HG03066 (cell line): ENCODE measurements around the gene ELFN2.

Experiments
- ATAC-seq: cut with Tn5 transposase; IDR thresholded peaks from one replicate; pipeline ENCODE4 v1.9.1; 2021; ENCODE audit warnings: low read depth; ENCODE audit not compliant: unreplicated experiment

ELFN2 gene

DNA sequence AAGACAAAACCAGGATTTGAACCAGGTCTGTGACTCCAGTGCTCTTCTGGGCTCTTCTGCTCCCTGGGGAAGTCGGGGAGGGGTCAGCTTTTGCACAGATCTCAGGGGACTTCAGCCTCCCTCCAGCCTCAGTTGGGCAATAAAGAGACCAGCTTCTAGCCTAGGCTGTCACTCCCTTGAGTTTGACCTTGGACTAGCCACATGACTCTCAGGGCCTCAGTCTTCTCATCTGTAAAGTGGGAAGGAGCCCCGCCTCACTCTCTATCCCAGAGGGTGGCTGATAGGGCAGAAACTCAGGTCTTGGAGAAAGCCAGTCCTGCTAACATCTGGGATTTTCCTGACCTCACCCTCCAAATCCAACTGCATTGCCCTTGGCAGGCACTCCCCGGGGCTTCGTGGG, 38.7 kb downstream of the ELFN2 start:
- ATAC-seq = no peak

DNA sequence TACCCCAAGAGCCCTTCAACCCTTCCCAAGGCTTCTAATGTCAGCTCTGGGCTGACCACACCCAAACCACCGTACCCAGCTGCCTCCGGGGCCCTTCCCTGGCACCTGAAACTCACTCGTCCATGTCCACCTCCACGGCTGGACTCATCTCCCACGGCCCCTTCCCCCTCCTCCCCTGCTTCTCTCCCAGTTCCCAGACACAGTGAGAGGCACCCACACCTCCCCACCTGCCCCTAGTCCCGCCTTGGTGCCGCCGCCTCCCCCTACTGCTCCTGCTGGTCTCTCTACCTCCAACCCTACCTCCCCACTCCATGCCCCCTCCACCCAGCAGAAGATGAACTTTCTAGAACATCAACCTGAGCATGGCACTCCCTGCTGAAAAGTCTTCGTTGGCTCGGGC, 39.5 kb downstream of the ELFN2 start:
- no peak for ATAC-seq

DNA sequence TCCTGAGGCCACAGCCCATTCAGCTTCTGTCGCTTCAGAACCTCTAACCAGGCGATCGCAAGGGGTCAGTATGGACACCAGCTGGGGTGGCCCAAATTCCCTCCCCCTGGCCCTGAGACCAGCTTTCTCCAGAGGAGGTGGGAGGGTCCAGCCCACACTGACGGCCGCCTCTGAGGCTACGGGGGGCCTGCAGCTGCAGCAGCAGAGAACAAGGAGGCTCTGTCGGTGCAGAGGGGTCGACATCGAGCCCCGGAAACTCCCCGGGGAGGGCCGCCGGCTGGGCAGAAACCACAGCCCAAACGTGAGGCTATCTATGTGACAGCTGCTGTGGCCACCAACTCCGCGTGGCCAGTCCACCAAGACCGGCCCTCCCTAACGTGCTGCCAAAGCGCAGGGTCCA, 40.8 kb downstream of the ELFN2 start:
- no peak for ATAC-seq

DNA sequence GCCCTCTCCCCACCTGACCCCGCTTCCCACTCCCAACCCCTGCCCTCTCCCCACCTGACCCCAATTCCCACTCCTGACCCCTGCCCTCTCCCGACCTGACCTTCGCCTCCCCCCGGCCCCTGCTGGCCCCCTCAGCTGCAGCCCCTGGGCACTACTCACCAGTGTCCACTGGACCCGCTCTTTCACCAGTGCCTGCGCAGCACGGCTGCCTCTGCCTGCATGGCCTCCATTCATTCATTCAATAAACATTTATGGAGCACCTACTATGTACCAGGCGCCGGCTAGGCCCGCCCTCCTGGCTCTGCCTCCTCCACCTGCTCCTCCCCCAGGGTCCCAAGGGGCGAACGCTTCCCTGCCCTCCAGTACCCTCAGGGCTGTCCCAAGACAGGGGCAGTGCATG, 42.6 kb downstream of the ELFN2 start:
- no peak for ATAC-seq

DNA sequence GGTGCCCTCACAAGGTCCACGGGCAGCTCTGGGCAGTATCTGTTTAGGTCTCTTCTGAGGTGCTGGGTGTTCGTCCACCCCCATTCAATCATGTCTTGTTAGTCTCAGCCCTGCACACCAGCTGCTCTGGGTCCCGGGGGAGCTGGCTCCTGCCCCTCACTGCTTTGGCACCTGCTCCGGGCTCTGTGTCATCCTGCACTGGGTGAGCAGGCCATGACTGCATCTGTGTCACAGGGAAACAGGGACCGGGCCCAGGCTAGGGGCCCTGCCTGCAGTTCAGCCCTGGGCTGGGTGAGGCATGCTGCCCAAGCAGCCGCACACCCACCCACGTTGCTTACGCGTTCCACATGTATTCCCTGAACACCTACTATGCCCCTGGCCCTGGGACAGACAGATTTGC, 43.9 kb downstream of the ELFN2 start:
- no peak for ATAC-seq

DNA sequence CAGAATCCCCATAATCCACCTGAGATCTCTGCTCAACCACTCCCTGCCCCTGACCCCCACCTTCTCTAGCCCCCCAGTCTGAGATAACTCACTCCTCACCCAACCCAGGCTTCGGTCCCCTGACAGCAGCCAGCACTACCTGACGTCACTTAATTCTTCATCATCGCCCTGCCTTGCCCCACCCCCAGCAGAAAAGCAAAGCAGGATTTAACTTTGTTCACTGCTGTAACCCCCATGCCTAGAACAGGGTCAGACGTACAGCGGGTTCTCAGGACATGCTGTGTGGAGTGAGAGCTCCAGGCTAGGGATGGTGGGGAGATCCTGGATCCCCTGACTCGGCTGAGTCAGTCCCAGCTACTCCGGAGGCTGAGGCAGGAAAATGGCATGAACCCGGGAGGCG, 45.8 kb downstream of the ELFN2 start:
- ATAC-seq = no peak

DNA sequence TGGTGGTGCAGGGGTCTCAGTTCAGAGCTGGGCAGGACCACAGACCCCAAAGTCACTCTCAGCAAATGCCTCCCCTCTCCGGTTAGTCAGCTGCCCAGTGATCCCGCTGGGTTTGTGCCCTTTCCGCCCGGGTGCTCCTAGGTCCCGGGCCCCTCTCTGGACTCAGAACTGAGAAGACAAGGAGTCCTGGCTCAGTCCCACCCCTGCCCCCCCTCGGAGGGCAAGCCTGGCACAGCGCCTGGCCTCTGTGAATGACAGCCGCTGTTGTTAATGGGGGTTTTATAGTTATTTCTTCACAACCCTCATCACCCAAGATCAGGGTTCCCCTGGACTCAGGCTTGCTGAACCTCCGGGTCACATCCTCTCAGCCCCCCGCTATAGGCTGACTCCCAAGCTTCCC, 47.6 kb downstream of the ELFN2 start:
- ATAC-seq = no peak

DNA sequence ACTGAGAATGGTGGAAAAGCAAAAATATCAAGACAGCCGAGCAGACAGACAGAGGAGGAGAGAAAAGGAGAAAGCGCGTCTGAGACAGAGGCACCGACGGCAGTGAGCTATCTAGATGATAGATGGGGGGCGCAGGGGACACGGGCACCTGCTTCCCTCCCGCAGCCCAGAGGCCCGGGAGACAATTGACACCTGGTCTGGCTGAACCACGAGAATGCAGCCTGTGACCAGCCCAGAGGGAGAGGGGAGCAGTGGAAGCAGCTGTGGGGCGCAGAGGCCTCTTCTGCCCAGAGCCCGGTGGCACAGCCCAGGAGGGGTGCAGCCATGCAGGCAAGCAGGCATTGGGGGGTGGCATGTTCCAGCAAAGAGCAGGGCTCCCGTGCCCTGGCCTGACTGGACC, 48.2 kb downstream of the ELFN2 start:
- no peak for ATAC-seq

DNA sequence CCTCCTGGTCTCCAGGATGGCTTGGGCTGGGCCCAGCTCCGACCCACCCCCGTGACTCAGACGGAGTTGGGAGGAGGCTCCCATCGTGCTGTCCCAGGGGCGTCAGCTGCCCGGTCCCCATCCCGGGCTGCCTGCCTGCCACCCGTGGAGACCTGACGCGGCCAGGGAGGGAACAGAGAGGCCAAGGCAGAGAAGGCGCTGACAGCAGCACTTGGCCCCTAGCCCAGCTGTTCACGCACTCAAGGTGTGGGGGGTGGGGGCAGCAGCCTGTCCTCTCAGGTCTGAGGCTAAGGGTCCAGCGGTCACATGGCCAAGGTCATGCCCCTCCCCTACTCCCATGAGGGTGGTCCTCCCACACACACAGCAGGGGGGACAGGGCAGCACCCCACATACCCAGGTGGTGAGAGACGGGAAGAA, 48.6 kb downstream of the ELFN2 start:
- ATAC-seq = no peak

DNA sequence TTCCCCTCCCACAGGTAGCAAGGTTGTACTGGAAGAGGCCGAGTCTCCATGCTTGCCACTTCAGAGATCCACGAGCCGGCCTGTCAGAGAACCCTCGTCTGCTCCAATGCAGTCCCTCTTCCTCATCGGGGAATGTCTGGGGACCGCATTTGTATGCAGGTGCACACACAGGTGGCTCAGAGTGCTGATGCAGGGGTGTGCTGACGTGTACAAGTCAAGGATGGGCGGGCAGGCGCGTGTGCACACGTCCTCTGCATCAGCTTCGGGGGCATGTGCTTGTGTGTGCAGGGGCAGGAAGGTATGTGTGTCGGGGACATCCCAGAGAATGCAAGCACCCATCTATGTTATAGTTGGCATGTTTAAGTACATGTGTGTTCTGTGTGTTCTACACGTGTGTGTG, 49.4 kb downstream of the ELFN2 start:
- ATAC-seq = no peak

DNA sequence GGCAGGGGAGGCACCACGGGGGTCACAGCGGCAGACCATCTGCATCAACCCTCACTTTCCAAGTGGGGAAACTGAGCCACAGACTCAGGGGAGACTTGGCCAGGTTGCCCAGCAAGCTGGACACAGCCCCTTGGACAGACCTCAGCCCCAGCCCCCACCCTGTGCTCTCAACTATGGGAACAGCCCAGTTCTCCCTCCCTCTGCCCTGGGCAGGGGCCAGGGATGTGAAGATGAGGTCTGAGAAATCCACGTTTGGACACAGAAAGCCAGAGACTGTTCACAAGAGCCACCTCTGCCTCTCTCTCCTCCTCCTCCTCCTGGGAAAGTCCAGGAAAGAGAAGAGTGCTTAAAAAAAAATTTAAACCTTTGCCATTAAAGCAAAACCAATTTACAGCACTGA, 50.1 kb downstream of the ELFN2 start:
- no peak for ATAC-seq

DNA sequence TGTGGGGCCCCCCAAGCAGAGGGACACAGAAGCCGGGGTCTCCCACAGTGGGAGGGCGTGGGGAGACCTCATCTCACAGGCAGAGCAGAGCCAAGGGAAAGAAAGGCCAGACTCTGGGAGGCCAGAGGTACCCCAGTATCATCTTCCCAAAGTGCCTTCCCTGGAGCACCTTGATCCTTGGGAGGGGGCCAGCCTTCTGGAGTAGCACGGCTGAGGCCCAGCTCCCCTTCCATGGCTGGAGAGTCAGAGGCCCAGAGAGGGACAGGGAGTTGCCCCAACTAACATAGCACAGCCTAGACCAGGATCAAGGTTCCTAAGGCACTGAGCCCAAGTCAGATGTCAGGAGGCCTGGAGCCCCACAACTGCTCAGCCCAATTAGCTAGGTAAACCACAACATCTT, 50.6 kb downstream of the ELFN2 start:
- no peak for ATAC-seq

DNA sequence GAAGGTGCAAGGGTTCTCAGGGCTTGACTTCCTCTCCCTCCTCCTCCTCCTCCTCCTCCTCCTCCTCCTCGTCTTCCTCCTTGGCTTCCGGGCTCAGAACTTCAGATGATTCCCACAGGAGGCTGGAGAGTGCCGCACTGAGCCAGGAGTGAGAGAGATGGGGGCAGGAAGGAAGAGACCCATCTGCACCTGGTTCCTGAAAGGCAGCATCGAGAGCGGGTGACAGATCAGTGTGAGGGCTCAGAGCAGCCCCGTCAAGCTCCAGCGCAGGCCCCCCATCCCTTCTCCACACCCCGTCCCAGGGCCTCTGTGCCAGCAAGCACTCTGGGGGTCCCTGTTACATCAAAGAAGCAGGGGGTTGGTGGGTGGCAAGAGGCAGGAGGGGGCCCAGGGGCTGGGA, 51.5 kb downstream of the ELFN2 start:
- ATAC-seq = no peak

DNA sequence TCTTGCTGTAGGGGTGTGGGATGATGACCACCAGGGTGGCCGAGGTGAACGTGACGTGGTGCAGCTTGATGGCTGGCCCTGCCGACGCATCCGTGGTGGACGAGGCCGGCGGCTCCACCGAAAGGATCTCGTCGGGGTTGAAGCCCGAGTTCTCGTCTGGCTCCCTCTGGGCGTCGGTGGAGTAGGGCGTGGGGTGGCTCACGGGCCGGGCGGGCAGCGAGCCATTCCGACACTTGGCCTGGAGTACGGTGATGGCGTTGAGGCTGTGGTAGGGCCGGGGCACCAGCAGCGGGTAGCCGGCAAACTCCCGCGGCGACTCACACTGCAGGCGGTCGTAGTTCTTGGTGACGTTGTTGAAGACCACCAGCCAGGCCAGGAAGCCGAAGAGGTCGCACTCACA, 52.7 kb downstream of the ELFN2 start:
- no peak for ATAC-seq

DNA sequence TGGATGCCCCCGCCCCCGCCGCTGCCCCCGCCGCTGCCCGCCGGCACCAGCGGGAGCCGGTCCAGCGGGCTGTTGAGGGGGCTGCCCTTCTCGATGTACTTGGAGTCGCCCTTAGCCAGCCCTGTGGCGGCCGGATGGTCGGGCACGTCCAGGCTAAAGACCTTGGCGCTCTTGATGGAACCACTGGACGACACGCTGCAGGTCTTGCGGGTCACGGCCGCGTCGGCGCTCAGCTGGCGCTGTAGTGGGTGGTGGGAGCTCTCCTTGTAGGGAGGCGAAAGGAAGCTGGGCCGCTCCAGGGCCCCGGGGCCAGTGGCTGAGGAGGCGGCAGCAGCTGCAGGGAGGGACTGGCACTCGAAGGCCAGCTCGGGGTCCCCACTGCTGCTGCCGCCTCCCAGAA, 53.8 kb downstream of the ELFN2 start:
- ATAC-seq = no peak

DNA sequence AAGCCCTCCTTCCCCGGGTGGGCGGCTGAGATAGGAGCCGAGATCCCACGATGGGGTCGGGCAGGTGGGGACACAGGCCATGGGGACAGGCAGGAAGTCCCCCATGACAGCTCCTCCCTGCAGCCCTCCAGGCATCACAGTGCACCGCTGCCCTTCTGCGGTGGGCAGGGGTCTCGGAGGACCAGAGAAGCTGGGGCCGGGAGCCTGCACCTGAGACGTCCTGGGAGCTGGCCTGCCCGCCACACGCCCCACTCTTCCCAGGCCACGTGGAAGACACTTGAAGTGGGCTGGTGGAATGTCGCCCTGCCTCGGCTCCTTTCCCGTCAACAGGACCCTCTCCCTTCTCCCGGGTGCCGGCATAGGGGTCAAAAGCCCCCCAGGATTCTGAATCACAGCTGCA, 55.4 kb downstream of the ELFN2 start:
- ATAC-seq = no peak

DNA sequence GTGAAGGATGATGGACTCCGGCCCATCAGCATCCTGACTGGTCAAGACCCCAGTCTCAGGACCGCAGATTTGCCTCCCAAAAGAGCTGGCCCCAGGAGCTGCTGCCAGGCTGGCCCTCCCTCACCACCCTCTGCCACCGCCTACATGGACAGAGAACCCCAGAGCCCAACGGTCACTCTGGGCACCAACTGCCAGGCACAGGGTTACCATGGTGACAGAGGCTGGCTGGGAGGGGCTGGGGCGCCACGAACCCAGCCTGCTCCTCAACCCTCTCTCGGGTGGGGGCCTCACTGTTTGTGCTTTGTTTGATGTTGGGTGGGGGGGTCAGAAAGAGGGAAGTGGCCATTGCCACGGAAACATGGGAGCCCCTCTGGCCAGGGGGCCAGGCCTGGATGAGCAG, 55.8 kb downstream of the ELFN2 start:
- no peak for ATAC-seq

DNA sequence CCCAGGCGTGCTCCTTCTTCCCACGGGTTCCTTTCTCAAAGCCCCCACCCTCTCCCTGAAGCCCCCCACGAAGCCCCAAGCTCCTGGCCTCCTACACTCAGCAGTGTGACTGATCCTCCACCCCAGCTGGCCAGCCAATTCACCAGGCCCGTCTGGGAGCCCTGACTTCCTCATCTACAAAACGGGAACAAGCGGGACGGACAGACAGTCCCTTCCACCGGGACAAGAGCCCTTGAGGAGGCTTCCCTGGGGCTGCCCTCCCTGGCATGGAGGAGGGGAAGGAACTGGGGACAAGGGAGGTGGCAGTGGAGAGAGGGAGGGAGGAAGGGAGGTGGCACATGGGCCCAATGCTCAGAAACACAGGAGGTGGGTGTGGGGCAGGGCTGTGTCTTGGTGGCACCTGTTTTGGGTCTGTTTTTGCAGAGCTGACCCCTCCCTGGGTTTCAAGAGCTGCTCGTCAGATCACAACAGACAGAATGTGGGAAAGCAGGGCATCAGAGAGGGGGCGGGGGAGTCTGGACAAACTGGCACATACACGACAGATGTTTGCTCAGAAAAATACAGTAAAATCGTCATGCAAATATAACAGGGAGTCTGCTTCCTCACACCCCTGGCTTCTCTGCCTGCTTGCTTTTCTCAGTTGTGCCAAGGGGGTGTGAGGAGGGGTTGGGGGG, 56.8 kb downstream of the ELFN2 start:
- ATAC-seq = no peak

DNA sequence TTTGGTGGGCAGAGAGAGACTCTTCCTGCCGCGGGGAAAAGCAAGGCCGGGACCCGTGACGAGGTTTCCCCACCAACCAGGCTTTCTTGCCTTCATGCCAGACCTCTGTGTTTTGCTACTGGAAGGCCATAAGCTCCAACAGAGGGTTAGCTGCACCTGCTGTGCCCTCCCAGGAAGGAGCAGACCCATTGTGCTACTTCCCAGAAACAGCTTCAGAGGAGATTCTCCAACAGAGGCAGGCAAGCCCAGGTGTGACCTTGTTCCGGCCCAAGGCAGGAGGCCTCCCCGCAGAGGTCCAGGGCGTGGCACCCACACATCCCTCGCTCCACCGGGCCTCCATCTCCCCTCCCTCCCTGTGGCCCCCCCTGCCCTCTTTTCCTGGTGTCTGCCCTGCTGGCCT, 57.8 kb downstream of the ELFN2 start:
- no peak for ATAC-seq

DNA sequence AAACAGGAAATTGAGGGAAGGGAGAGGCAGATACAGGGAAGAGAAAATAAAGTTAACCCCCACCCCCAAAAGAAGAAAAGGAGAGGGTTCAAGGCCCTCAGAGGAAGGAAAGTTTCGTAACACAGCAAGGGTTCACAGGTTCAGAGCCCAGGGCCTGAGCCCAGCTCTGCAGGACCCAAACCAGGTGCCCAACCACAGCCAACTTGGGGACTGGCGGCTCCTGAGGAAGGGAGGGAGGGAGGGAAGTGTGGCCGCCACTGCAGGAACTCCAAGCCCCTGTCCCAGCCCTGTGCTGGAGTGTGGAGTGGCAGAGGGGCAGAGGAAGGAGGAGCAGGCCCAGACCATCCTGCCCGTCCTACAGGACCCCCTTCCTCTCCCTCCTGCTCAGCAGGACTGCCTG, 59.2 kb downstream of the ELFN2 start:
- ATAC-seq = no peak

DNA sequence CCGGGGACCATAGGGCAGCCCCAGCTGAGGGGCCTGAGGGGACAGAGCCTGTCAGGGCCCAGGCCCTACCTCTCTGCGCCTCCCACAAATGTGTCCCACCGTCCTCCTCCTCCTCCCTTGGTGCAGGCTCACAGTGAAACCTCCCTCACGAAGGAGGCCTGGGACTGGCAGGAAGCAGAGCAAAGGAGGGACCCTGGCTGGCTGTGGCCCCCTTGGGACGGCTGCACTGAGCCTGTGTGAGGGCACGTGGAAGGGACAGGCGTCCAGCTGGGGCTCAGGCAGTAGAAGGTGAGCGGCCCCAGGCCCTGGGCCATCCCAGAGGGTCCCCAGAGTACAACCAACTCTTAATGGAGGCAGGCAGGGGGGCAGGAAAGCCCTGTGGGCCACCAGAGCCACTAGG, 60.7 kb downstream of the ELFN2 start:
- ATAC-seq = no peak

DNA sequence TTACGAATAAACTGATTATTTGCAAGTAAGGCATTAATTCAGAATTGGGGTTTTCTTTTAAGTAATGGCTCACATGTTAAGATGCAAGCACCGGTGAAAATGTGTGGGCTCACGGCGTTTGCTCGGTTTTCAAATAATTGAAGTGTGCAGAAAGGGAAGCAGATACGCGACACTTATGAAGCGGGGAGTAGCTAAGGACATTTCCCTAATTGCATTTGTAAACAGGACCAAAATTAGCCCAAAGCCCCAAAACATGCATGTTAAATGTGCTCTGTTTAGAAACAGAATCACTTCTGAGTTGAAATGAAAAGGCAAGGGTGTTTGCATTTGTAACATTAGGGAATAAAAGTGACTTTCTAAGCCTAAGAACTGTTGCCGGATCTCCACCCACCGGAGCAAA, 61.3 kb downstream of the ELFN2 start:
- no peak for ATAC-seq

DNA sequence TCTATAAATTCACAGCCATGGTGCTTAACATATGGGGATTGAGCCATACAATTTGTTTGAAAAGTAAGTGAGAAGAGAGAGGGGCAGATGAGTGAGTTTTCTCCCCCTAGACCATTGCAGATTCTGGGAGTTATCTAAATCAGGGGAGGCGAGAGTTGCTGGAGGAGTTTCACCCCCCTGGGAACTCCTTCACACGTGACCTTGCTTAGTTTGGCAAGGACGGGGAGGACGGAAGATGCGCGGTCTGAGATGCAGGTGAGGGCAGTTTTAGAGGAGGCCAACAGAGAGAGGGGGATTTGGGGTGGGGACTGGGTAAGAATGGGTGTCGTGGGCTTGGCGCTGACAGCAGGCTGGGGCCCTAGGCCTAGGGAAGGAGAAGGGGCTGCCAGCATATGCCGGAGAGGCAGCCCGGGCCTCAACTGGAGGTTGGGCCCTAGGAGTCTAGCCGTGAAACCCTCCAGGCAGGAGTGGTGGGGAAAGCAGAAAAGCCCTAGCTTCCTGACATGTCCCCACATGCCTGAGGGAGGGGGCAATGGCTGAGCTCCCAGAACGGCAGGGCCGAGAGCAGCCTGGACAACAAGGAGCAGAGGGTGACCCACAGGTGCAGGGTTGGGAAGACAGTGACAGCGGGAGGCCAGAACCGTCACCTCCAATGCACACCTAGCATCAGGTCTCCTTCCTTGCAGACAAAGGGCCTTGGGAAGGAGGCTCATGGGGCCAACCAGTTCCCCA, 63.9 kb downstream of the ELFN2 start:
- no peak for ATAC-seq
